Lower leg skin (tissue), 4 donors: Measurements from ENCODE around the gene ZC3H6. TPM values are rescaled to one million over a fixed set of nuclear protein-coding genes. Genes with fewer than 3 reads are reported as not detected.

Experiments used
- DNase-seq, 2 donors: peaks; one replicate each; pipeline ENCODE4 v3.0.0-alpha.2; 2019; ENCODE audit warnings: low spot score in 2 of 2
- H3K4me3 ChIP-seq: fragments of 200-600 bp; sonication (generic); 2 replicates; pipeline ENCODE4 v1.5.1; 2017; ENCODE audit warnings: mild to moderate bottlenecking, low read depth; ENCODE audit not compliant: poor library complexity, severe bottlenecking
- CTCF ChIP-seq, 3 donors: fragments of 450-650 bp; IDR thresholded peaks; one replicate each; pipeline ENCODE4 v1.5.1; 2016; ENCODE audit warnings: antibody characterized with exemption in 3 of 3, mild to moderate bottlenecking in 3 of 3, moderate library complexity in 2 of 3
- POLR2A ChIP-seq, 2 donors: fragments of 450-650 bp; IDR thresholded peaks; one replicate each; pipeline ENCODE4 v1.6.1; 2016 to 2017; ENCODE audit warnings: antibody characterized with exemption in 2 of 2, mild to moderate bottlenecking in 1 of 2, moderate library complexity in 1 of 2
- WGBS, 2 donors: methylation state at CpG; one replicate each; pipeline ENCODE4 v1.1.5; 2018; 5-methylcytosine and 5-hydroxymethylcytosine counted together
- intact Hi-C: fragments of 100-400 bp; cut with DNase I; formaldehyde crosslinking; loops from one replicate; pipeline ENCODE4 v1.15.0; 2023; ENCODE audit warnings: low total_unique reads
- total RNA-seq, 4 donors: library from RNA; depleted of rRNA; stranded (reverse); fragments of >200 nt; gene quantifications; one replicate each; pipeline ENCODE4 v1.1.0, GENCODE V29; 2016

Gene ZC3H6
- total RNA-seq = 10 to 100 TPM in 3 of 4 donors, 1 to 10 TPM in 1; 9.7 to 24.4 (median 12.6) TPM

GRCh38 chr2:112275311-112275886 lies at the start of gene ZC3H6:
Gene ZC3H6 (plus strand): TSS chr2:112275597. CDS start chr2:112275995, 398 bp downstream.
- intact Hi-C loops = no loop called here
- 0 to 1% methylated on average over 17 to 19 of the region's 60 CpGs for WGBS, 2 donors
- peak within 1 kb of the TSS; percentile 82 for H3K4me3 ChIP-seq
- TF ChIP-seq POLR2A (IDR thresholded peaks at IDR 0.05) (peak in 1 of 2 donors; percentile 36), CTCF (IDR thresholded peaks at IDR 0.05) (peak in 1 of 3 donors; percentile 86)
- DNase-seq = peak; percentile 99 to 100

- intact Hi-C loops = no loop called here
- H3K4me3 ChIP-seq = no peak overlapping the region
- TF ChIP-seq CTCF (IDR thresholded peaks at IDR 0.05) (no peak), POLR2A (IDR thresholded peaks at IDR 0.05) (no peak)
- peak in 1 of 2 donors; percentile 16 for DNase-seq
These were observed 46.0 kb upstream of the ZC3H6 start for GRCh38 chr2:112229348-112229747.

- DNase-seq = no peak
- intact Hi-C loops = no loop called here
- WGBS, 2 donors = 95 to 96% methylated on average over 3 of the region's 3 CpGs
- no peak for TF ChIP-seq POLR2A (IDR thresholded peaks at IDR 0.05)
- no peak for TF ChIP-seq CTCF (IDR thresholded peaks at IDR 0.05)
- H3K4me3 ChIP-seq = no peak overlapping the region
These were observed 45.0 kb upstream of the ZC3H6 start for GRCh38 chr2:112230371-112230770.

- 94 to 100% methylated on average over 1 of the region's 1 CpG for WGBS, 2 donors
- no peak for DNase-seq
- H3K4me3 ChIP-seq = no peak overlapping the region
- intact Hi-C loops = no loop called here
- TF ChIP-seq CTCF (IDR thresholded peaks at IDR 0.05) (no peak), POLR2A (IDR thresholded peaks at IDR 0.05) (no peak)
These were observed 35.5 kb upstream of the ZC3H6 start for GRCh38 chr2:112239862-112240261.

- 81 to 86% methylated on average over 3 of the region's 3 CpGs for WGBS, 2 donors
- TF ChIP-seq POLR2A (IDR thresholded peaks at IDR 0.05) = no peak
- TF ChIP-seq CTCF (IDR thresholded peaks at IDR 0.05) = no peak
- DNase-seq = no peak
- H3K4me3 ChIP-seq = no peak overlapping the region
- intact Hi-C loops = no loop called here
These were observed 33.0 kb upstream of the ZC3H6 start for GRCh38 chr2:112242384-112242783.

- intact Hi-C loops = no loop called here
- 85 to 90% methylated on average over 4 of the region's 4 CpGs for WGBS, 2 donors
- H3K4me3 ChIP-seq = no peak overlapping the region
- no peak for DNase-seq
- TF ChIP-seq CTCF (IDR thresholded peaks at IDR 0.05) (no peak), POLR2A (IDR thresholded peaks at IDR 0.05) (no peak)
These were observed 32.2 kb upstream of the ZC3H6 start for GRCh38 chr2:112243233-112243632.
